HG02884 (cell line): Measurements from ENCODE around the gene PM20D2.
A peak's percentile ranks its signal among the peaks of the same experiment; 100 is the strongest.
"Not testable (repeated sequence)": the region's sequence is repeated elsewhere in the genome, so short reads cannot be mapped to it uniquely, and the experiment has no call there.

Experiments
- ATAC-seq: cut with Tn5 transposase; IDR thresholded peaks from one replicate; pipeline ENCODE4 v1.9.1; 2021; ENCODE audit warnings: mild to moderate bottlenecking, moderate library complexity; ENCODE audit not compliant: unreplicated experiment

Gene PM20D2, protein sequence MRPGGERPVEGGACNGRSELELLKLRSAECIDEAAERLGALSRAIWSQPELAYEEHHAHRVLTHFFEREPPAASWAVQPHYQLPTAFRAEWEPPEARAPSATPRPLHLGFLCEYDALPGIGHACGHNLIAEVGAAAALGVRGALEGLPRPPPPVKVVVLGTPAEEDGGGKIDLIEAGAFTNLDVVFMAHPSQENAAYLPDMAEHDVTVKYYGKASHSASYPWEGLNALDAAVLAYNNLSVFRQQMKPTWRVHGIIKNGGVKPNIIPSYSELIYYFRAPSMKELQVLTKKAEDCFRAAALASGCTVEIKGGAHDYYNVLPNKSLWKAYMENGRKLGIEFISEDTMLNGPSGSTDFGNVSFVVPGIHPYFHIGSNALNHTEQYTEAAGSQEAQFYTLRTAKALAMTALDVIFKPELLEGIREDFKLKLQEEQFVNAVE

GRCh38 chr6:89145956-89146717 lies at the start of gene PM20D2:
Gene PM20D2, plus strand, starts transcription at chr6:89146055. Its CDS starts 90 bp downstream, at chr6:89146145.
- ATAC-seq = peak; percentile 54

- no peak for ATAC-seq
Measured at GRCh38 chr6:89098461-89098860, 47.4 kb upstream of the PM20D2 start.

DNA sequence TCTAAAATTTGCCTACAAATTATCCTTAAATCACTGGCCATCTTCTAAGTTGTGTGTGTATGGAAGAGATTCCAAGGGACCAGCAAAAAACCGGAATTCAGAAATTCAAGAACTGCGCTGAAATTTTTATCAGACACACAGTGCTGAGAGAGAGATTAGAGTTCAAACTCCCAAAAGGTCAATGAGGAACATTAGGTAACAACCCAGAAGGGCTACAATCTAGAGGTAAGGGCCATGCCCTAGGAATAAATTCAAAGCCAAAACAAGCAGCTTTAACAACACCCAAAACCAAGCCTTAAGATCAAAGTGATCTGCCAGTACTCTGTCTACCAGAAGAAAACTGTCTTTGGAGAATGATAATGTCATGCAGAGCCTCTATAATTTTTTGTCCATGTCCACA lies 45.7 kb upstream of the PM20D2 start:
- no peak for ATAC-seq

DNA sequence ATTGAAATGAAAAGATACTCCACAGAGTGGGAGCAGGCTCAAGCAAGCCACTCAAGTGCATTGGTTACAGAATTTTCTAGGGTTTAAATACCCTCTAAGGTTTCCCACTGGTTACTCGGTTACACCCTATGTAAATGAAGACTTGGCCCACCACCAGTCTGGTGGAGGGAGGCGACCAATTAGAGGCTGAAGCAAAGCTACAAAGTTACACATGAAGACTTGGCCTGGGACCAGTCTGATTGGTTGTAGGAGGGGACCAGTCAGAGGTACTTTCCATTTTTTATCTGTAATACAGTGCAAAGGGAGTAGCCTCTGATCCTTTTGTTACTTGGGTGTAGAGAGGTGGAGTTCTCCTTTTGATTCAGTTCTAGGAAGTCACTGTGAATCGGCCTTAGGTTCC lies 35.6 kb upstream of the PM20D2 start:
- ATAC-seq = no peak

DNA sequence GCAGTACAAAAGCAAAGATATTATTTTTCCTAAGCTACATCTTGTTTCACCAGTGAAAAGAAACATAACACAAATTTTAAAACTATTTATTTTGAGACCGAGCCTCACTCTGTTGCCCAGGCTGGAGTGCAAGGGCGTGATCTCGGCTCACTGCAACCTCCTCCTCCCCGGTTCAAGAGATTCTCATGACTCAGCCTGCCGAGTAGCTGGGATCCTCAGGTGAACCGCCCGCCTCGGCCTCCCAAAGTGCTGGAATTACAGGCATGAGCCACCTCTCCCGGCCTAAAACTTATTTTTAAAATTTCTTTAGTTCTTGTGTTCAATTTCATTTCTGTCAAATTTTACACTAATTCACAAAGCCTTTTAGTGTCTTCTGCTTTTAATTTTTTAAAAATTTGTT lies 33.9 kb upstream of the PM20D2 start:
- no peak for ATAC-seq

DNA sequence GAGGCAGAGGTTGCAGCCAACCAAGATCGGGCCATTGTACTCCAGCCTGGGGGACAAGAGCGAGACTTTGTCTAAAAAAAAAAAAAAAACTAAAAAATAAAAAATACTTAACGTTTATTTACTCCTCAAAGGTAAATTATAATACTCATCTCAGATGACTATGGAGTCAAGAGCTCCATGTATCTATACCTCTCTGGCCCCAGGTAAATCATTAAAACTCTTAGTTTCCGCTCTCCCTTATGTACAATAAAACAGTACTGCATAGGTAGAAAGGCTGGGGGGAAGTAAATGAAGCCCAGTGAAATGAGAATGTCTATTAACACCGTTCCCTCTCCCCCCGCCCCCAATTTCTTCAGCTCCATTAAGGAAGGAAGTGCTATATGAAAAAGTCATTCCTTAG lies 29.2 kb upstream of the PM20D2 start:
- ATAC-seq = no peak

- ATAC-seq = peak; percentile 70
Measured at GRCh38 chr6:89117211-89118108, 28.4 kb upstream of the PM20D2 start, which contains the start of gene SRSF12. Gene SRSF12, minus strand, starts transcription at chr6:89118071. Its CDS starts 184 bp downstream, at chr6:89117887.

GRCh38 chr6:89118931-89119330 lies 26.9 kb upstream of the PM20D2 start:
- no peak for ATAC-seq

DNA sequence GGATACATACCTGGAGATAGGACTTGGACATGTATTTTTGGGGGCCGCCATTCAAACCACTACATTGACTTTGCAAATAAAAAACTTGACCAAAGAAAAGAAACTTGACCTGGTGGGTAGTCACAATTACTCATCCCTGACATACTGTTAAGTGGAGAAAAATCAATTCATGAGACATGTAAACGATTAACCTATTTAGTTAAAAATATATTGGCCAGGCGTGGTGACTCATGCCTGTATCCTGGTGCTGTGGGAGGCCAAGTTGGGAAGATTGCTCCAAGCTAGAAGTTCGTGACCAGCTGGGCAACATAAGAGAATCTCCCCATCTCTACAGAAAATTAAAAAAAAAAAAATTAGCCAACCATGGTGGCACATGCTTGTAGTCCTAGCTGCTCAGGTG lies 25.5 kb upstream of the PM20D2 start:
- no peak for ATAC-seq

GRCh38 chr6:89121934-89122333 lies 23.9 kb upstream of the PM20D2 start:
- ATAC-seq = no peak

DNA sequence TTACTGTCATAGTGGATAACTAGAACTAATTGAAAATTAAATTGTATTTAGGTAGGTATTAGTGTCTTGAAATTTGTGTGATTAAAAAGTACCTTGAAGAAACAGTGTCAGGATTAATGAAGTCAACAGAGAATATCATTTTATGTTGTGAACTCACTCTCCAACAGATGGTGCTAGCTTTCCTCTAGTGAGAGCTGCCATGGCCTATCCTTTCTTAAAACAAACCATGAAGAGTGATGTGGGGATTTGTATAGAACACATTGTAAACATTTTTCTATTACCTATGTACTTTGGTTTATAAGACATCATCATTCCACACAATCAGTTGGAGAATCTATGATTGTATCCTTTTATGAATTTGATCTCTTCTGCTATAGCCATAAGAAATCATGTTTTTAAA lies 23.2 kb upstream of the PM20D2 start:
- ATAC-seq = no peak

GRCh38 chr6:89128256-89128671 lies 17.6 kb upstream of the PM20D2 start:
- ATAC-seq = not testable (repeated sequence)

DNA sequence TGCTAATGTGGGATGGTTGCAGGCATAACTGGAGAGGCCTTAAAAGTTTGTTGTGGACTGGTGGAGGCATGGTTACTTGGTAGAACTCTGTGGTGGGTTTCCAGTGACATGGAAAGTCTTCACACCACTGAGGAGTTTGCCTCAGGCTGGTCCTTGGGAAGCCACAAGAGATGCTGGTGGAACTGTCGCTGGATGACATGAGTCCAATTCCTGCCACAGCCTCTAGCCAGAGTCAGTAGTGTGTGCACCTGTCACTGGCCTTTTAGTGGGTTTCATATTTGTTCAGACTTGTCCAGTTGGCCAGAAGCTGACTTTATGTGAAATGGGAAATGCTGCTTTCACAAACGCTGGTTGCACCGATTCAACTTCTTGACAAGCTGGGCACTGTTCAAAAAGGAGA lies 14.3 kb upstream of the PM20D2 start:
- no peak for ATAC-seq

DNA sequence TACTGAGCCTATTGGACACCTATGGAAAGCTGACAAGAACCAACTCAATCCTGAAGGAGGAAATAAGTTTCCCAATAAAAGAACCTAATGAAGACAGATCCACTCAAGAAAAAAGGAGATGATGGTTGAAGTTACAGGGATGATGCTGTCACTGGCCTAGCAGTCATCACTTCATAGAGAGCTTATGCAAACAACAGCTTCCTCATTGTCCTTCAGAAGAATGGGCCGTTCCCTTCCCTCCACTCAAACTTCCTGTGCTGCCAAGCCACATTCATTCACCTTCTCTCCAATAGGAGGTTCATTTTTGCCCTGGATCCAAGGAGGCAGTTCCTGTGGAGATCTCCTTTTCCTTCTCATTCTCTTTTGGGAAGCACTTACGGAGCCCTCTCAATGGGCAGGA lies 13.8 kb upstream of the PM20D2 start:
- no peak for ATAC-seq

DNA sequence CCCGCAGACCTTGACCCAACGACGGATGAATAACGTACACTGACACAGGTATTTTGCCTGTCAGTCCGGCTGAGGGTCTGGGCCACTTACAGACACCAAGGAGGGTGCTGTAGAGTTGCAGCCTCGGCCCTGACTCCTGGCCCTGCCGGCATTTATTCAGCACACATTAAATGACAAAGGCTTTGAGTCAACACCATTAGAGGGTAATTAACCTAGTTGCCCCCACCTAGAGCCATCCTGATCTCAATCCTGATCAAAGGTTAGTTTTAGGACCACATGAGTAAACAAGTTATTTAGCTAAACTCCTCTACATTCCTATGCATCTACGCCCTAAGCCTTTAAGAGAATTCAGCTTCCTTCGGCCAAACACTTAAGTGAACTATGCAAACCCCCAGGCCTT lies 11.9 kb upstream of the PM20D2 start:
- no peak for ATAC-seq

DNA sequence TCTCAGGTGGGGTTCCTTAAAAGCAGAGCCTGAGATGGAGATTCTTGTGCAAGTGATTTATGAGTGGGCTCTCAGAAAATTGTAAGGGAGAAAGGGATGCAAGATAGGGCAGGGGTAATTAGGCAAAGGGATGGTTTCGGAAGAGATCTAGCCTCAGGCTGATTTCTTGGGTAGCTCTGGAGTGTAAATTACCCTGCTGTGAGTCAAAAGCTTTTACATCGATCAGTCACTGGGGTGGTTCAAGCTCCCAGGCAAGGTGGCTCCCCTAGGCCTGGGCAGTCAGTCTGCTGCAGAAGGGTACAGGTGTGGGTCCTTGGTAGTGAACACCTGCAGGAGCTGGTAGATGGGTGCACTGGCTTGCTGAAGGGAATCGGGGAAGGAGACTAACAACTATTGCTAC lies 11.1 kb upstream of the PM20D2 start:
- ATAC-seq = no peak

GRCh38 chr6:89138173-89138572 lies 7.7 kb upstream of the PM20D2 start:
- no peak for ATAC-seq

DNA sequence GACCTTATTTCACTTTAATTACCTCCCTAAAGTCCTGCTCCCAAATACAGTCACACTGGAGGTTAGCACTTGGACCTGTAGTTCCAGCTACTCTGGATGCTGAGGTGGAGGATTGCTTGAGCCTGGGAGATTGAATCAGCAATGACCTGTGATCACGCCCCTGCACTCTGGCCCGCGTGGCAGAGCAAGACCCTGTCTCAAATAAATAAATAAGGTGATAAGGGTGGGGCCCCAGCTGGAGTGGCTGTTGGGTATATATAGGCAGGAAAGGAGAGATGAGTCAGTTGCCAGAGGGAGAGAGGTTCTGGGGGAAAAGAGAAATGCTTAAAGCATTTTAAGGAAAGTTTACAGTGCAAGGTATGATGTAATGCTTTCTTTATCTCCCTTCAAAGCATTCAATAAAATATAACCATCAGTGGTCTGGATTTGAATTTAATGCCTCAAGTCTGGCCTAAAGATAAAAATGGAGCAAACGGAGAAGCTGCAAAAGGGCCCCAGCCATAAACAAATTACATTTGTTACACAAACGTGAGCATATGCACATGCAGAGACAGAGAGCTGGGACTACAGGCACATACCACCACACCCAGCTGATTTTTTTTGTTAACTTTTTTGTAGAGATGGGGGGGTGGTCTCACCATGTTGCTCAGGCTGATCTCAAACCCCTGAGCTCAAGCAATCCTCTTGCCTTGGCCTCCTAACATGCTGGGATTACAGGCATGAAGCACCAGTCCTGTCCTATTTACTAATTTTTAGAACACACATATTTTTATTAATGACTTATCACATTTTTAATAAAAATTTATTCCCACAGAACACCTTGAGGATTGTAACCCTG lies 6.1 kb upstream of the PM20D2 start:
- no peak for ATAC-seq

DNA sequence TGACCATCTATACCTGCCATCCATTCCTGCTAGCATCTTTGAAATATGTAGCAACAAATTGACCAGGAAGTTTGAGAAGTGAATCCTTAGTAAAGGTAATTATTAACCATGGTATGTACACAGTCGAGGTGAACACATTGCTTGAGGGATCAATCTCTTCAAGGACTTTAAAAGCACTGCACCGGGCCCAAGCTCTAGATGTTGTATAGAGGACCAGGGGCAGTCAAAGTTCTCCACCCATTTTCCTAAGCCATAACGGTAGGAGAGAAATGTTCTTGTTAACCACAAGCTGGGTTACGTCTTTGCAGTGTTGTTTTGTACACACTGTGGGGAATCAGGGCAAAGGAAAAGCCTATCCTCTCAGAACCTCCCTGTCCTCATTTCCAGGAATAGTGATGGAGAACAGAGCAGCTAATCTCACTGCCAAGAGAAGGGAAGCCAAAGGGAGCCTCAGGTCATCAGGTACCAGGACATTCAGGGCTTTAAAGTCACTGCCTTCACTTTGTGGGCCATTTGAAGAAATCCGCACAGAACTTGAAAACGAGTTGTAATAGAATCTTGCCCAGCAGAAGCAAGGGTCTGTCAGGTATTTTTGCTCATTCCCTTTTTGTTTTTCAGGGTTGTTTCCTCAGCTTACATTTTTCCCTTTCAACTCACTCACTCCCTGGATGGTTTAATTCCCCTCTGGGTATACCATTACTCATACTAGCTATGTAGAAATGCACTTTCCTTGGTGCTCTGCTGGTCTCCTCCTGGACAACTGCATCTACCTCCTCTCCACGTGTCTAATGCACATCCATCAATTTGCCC lies 5.3 kb upstream of the PM20D2 start:
- ATAC-seq = no peak
